ENCODE results near the gene SERPINF2.
"Not testable (repeated sequence)": the region's sequence is repeated elsewhere in the genome, so short reads cannot be mapped to it uniquely, and the experiment has no call there.

Gene SERPINF2

GRCh38 chr17:1699891-1700290 is 42.8 kb upstream of the SERPINF2 start:
- CTCF ChIA-PET, result interaction anchor here (0.6 kb wide), 1 partner anchor 157 kb away, joined by 3 read pairs; no protein-coding TSS in a partner anchor
- H3K36me3 ChIP-seq (ENCODE audit: control insufficient read depth in 2 of 2, insufficient read depth in 1 of 2, low read length in 2 of 2); H3K9me3 ChIP-seq (ENCODE audit: control insufficient read depth, insufficient read depth, low read depth, low read length); H3K4me3 ChIP-seq (ENCODE audit: low read depth, low read length); H3K4me1 ChIP-seq (ENCODE audit: control insufficient read depth, insufficient read depth, low read length); H3K27ac ChIP-seq (ENCODE audit: extremely low read depth, low read depth, low read length): not testable (repeated sequence)
- TF ChIP-seq GLIS1 (tag by site-specific recombination; IDR thresholded peaks at IDR 0.05), result 0 out of 2 replicates have a peak, but pooled peaks have one; percentile 14
- POLR2A ChIA-PET, result interaction anchor here (0.7 to 1.7 kb wide), 2 partner anchors 17 to 170 kb away, joined by 3 to 4 read pairs; no protein-coding TSS in a partner anchor

- H3K36me3 ChIP-seq (ENCODE audit: control insufficient read depth in 2 of 2, insufficient read depth in 1 of 2, low read length in 2 of 2), result no peaks in the 10 kb centered on the region
- CTCF ChIA-PET, result no interaction called here
- H3K4me3 ChIP-seq (ENCODE audit: low read depth, low read length), result no peak overlapping the region
- no peaks in the 10 kb centered on the region for H3K4me1 ChIP-seq (ENCODE audit: control insufficient read depth, insufficient read depth, low read length)
- POLR2A ChIA-PET, result no interaction called here
- no peak for TF ChIP-seq ZNF350 (tag by site-specific recombination; IDR thresholded peaks at IDR 0.05)
- peak; percentile 8; the same call in 1 of the 2 replicates for TF ChIP-seq GLIS1 (tag by site-specific recombination; IDR thresholded peaks at IDR 0.05)
- H3K27ac ChIP-seq (ENCODE audit: extremely low read depth, low read depth, low read length), result no peak overlapping the region
- H3K9me3 ChIP-seq (ENCODE audit: control insufficient read depth, insufficient read depth, low read depth, low read length), result no peaks in the 10 kb centered on the region
These were observed 39.6 kb upstream of the SERPINF2 start for GRCh38 chr17:1703063-1703462.

DNA sequence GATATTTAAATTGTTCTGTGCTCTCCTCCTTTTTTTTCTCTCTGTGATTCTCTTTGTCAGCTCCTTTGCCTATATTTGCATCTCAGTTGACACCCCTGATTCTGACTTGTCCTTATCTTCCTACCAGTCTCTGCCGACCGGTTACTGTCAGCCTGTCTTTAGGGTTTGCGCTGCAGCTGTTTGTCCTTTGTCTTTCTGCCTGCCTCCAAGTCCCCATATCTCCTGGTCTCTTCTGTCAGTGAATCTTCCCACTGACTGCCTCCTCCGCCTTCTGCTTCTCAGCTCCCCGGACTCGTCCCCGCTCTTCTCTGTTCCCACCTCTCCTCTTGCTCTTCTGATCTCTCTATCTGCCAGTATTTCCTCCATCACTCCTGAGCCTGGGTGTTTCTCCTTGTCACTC is 37.7 kb upstream of the SERPINF2 start:
- CTCF ChIA-PET, result interaction anchor here (1.5 kb wide), 1 partner anchor 8 kb away, joined by 5 read pairs; no protein-coding TSS in a partner anchor
- TF ChIP-seq PRDM2 (tag by site-specific recombination; IDR thresholded peaks at IDR 0.05; ENCODE audit: borderline replicate concordance), result no peak
- TF ChIP-seq ZNF394 (tag by site-specific recombination; IDR thresholded peaks at IDR 0.05; ENCODE audit: borderline replicate concordance), result no peak
- TF ChIP-seq, protein P1, sequence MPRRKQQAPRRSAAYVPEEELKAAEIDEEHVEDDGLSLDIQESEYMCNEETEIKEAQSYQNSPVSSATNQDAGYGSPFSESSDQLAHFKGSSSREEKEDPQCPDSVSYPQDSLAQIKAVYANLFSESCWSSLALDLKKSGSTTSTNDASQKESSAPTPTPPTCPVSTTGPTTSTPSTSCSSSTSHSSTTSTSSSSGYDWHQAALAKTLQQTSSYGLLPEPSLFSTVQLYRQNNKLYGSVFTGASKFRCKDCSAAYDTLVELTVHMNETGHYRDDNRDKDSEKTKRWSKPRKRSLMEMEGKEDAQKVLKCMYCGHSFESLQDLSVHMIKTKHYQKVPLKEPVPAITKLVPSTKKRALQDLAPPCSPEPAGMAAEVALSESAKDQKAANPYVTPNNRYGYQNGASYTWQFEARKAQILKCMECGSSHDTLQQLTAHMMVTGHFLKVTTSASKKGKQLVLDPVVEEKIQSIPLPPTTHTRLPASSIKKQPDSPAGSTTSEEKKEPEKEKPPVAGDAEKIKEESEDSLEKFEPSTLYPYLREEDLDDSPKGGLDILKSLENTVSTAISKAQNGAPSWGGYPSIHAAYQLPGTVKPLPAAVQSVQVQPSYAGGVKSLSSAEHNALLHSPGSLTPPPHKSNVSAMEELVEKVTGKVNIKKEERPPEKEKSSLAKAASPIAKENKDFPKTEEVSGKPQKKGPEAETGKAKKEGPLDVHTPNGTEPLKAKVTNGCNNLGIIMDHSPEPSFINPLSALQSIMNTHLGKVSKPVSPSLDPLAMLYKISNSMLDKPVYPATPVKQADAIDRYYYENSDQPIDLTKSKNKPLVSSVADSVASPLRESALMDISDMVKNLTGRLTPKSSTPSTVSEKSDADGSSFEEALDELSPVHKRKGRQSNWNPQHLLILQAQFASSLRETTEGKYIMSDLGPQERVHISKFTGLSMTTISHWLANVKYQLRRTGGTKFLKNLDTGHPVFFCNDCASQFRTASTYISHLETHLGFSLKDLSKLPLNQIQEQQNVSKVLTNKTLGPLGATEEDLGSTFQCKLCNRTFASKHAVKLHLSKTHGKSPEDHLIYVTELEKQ (tag by site-specific recombination; IDR thresholded peaks at IDR 0.05; ENCODE audit: borderline replicate concordance), result no peak
- TF ChIP-seq, protein P2, sequence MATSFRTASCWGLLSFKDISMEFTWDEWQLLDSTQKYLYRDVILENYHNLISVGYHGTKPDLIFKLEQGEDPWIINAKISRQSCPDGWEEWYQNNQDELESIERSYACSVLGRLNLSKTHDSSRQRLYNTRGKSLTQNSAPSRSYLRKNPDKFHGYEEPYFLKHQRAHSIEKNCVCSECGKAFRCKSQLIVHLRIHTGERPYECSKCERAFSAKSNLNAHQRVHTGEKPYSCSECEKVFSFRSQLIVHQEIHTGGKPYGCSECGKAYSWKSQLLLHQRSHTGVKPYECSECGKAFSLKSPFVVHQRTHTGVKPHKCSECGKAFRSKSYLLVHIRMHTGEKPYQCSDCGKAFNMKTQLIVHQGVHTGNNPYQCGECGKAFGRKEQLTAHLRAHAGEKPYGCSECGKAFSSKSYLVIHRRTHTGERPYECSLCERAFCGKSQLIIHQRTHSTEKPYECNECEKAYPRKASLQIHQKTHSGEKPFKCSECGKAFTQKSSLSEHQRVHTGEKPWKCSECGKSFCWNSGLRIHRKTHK (tag by site-specific recombination; IDR thresholded peaks at IDR 0.05), result no peak
- TF ChIP-seq ZNF140 (tag by site-specific recombination; IDR thresholded peaks at IDR 0.05), result no peak
- no peak for TF ChIP-seq ZNF423 (tag by site-specific recombination; IDR thresholded peaks at IDR 0.05)
- TF ChIP-seq ZNF785 (tag by site-specific recombination; IDR thresholded peaks at IDR 0.05), result no peak
- TF ChIP-seq ZNF514 (tag by site-specific recombination; IDR thresholded peaks at IDR 0.05), result no peak
- no peak for TF ChIP-seq ZNF585B (tag by site-specific recombination; IDR thresholded peaks at IDR 0.05)
- TF ChIP-seq, protein P3, sequence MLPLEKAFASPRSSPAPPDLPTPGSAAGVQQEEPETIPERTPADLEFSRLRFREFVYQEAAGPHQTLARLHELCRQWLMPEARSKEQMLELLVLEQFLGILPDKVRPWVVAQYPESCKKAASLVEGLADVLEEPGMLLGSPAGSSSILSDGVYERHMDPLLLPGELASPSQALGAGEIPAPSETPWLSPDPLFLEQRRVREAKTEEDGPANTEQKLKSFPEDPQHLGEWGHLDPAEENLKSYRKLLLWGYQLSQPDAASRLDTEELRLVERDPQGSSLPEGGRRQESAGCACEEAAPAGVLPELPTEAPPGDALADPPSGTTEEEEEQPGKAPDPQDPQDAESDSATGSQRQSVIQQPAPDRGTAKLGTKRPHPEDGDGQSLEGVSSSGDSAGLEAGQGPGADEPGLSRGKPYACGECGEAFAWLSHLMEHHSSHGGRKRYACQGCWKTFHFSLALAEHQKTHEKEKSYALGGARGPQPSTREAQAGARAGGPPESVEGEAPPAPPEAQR (tag by site-specific recombination; IDR thresholded peaks at IDR 0.05), result no peak
- TF ChIP-seq ZNF660 (tag by site-specific recombination; IDR thresholded peaks at IDR 0.05), result no peak
- TF ChIP-seq ZFP3 (tag by site-specific recombination; IDR thresholded peaks at IDR 0.05; ENCODE audit: low read depth), result no peak
- TF ChIP-seq KLF1 (tag by site-specific recombination; IDR thresholded peaks at IDR 0.05), result no peak
- POLR2A ChIA-PET, result interaction anchor here (0.9 kb wide), 1 partner anchor 9 kb away, joined by 16 read pairs; no protein-coding TSS in a partner anchor
- Histone ChIP-seq H3K9me3 (ENCODE audit: control insufficient read depth, insufficient read depth, low read depth, low read length) (no peaks in the 10 kb centered on the region), H3K36me3 (ENCODE audit: control insufficient read depth in 2 of 2, insufficient read depth in 1 of 2, low read length in 2 of 2) (no peaks in the 10 kb centered on the region), H3K27ac (ENCODE audit: extremely low read depth, low read depth, low read length) (no peak overlapping the region), H3K4me1 (ENCODE audit: control insufficient read depth, insufficient read depth, low read length) (no peaks in the 10 kb centered on the region), H3K4me3 (ENCODE audit: low read depth, low read length) (no peak overlapping the region)
